GM12864 (cell line): Measurements from ENCODE around the gene MAP2K6.

ENCODE experiments used
- DNase-seq: peaks from one replicate; pipeline ENCODE4 v3.0.0-alpha.2; 2011; ENCODE audit warnings: low read depth
- H3K4me3 ChIP-seq: 2 replicates; pipeline ENCODE4 v1.5.1; 2011; ENCODE audit warnings: mild to moderate bottlenecking, low read depth, low read length, control low read depth
- TF ChIP-seq, protein P1 (sequence below): IDR thresholded peaks from 2 replicates; pipeline ENCODE4 v1.5.1; 2011; ENCODE audit warnings: low read depth, mild to moderate bottlenecking, moderate library complexity, low read length, control low read depth, inconsistent platforms; ENCODE audit errors: missing control alignments

MAP2K6 gene

DNA sequence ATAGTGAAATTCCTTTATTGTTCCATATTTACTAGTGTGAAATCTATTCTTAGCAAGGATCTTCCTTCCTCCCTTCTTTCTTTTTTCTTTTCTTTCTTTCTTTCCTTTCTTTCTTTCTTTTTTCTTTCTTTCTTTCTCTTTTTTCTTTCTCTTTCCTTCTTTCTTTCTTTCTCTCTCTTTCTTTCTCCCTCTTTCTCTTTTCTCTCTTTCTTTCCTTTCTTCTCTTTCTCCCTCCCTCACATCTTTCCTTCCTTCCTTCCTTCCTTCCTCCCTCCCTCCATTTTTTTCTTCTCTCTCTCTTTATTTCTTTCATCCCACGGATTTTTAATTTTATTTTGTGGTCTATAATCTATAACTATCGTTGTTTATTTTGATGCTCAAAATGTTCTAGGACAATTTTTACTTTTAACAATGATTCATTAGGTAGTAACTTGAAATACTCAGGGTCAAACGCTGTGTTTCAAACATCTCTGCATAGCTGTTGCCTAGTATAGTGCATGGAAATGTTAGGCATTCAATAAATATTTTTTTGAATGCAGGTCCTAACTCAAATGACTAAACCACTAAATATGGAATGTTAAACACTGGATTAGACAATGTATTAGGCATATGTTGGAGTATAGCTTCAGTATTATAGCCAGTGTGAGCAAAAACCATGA is 178.3 kb downstream of the MAP2K6 start:
- DNase-seq: no peak
- TF ChIP-seq, protein P1, sequence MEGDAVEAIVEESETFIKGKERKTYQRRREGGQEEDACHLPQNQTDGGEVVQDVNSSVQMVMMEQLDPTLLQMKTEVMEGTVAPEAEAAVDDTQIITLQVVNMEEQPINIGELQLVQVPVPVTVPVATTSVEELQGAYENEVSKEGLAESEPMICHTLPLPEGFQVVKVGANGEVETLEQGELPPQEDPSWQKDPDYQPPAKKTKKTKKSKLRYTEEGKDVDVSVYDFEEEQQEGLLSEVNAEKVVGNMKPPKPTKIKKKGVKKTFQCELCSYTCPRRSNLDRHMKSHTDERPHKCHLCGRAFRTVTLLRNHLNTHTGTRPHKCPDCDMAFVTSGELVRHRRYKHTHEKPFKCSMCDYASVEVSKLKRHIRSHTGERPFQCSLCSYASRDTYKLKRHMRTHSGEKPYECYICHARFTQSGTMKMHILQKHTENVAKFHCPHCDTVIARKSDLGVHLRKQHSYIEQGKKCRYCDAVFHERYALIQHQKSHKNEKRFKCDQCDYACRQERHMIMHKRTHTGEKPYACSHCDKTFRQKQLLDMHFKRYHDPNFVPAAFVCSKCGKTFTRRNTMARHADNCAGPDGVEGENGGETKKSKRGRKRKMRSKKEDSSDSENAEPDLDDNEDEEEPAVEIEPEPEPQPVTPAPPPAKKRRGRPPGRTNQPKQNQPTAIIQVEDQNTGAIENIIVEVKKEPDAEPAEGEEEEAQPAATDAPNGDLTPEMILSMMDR: no peak

DNA sequence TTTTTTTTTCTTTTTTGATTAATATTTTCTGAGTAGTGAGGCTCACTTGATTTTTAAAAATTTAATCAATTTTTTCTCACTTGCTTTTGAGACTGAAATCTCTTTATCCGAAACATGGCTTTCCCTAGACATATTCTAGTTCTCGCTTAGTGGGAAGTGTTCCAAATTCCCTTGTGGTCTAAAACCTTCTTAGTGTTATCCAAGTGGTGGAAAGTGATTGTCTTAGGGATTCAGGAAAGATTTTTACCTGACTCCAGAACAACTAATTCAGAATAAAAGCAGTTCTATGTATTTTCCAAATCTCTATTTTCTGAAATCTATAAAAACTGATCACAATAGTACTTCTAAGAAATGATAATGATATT is 178.8 kb downstream of the MAP2K6 start:
- DNase-seq: no peak
- no peak overlapping the region for H3K4me3 ChIP-seq
- TF ChIP-seq, protein P1: no peak

More for the DNA sequence above, 178.3 kb downstream of the MAP2K6 start:
- no peak overlapping the region for H3K4me3 ChIP-seq

DNA sequence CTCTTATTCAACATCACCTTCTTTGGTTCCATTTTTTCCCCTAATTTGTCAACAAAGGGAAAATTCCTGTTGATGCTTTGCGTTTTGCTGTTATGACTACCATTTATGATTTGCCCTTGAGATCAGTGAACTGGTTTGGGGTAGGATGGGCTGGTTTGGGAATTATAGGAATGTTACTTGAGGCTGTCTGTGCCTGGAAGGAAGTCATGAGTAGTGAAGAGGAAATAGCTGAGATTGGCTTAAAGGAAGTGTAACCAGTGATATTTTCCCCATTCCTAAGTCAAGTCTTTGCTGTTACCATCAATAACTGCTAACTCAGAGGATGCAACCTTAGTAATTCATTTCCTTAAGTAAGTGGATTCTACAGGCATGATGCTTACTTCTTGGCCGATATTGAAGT is 179.2 kb downstream of the MAP2K6 start:
- H3K4me3 ChIP-seq: no peak overlapping the region
- no peak for DNase-seq
- TF ChIP-seq, protein P1: no peak

DNA sequence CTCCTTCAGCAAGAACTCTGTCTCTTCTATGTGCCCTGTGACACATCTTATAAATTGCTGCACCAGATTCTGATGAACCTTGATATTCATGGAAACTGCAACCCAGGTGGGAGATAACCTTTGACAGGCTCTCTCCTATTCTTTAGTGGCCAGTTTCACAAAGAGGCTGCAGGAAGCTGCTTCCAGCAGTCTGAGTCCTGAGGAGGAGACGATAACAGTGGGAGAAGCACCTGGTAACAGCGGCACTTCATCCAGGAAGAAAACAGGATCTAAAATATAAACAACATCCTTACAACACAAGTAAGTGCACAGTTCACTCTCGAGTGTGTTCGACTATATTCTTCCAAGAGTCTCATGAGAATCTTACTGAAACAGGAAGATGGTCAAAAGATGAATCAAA is 180.1 kb downstream of the MAP2K6 start:
- DNase-seq: no peak
- TF ChIP-seq, protein P1: no peak
- no peak overlapping the region for H3K4me3 ChIP-seq

DNA sequence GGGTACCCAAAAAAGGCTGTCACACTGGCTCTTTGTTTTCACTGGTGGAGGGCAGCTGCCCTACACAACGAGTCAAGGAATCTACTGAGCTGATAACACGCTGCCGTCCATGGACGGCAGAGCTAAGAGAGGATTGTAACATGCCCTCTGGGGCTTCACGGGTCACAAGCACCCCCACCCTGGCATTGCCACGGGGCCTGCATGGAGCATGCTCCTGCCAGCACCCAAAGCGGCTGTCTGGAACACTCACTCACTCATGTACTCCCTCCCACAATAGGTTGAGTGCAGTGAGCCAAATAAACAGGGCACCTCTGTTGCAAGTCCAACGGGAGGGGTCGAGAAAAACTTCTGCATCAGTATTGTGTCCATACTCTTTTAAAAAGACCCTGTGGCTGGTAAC is 181.6 kb downstream of the MAP2K6 start:
- TF ChIP-seq, protein P1: no peak
- DNase-seq: no peak
- H3K4me3 ChIP-seq: no peak overlapping the region

DNA sequence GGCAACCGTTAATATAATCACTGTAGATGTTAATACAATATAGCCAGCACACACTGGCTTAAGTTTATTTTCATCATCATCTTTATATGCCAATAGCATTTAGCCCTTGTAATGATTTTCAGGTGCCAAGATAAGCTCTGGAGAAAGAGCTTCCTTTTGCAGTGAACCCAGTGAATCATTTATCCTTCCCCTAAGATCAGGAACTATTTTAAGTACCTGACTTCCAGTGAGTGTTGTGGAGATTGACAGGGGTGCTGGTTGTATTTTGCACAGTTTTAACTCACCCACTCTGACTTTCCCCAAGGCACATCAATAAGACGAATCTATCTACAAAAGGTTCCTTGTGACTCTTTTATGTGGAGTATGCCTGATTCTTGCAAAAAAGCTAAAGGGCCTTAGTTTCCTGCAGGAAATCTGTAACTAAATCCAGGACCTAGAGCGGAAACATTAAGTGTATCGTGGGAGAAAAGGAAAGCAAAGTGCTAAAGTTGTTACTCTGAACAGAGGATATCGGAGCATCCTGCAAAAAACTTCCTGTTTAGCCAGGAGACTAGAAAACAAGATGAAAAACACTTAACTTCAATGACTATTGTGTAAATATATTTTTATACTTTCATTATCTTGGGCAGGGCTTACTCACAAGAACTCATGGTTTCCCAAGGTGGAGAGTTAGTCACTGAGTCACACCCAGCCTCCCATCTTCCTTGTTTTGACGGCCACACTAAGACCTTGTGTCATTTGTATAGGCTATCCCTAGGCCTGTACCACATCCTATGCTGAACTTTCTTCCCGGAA is 183.6 kb downstream of the MAP2K6 start:
- TF ChIP-seq, protein P1: no peak
- no peak overlapping the region for H3K4me3 ChIP-seq
- DNase-seq: no peak
